HG02763 (cell line): ENCODE data around the gene SLC37A3.
"Not testable (repeated sequence)": the region's sequence is repeated elsewhere in the genome, so short reads cannot be mapped to it uniquely, and the experiment has no call there.

Source experiments
- ATAC-seq: cut with Tn5 transposase; IDR thresholded peaks from one replicate; pipeline ENCODE4 v1.9.1; 2021; ENCODE audit warnings: mild to moderate bottlenecking, moderate library complexity; ENCODE audit not compliant: unreplicated experiment

SLC37A3 gene

GRCh38 chr7:140349144-140349771 lies 49.1 kb downstream of the SLC37A3 start:
- no peak for ATAC-seq

- no peak for ATAC-seq
These were observed 50.0 kb downstream of the SLC37A3 start for GRCh38 chr7:140348161-140348849.

GRCh38 chr7:140347218-140347617 lies 51.1 kb downstream of the SLC37A3 start:
- ATAC-seq, result no peak

- no peak for ATAC-seq
These were observed 52.9 kb downstream of the SLC37A3 start for GRCh38 chr7:140345426-140345825.

- ATAC-seq, result no peak
These were observed 55.4 kb downstream of the SLC37A3 start for GRCh38 chr7:140342727-140343514.

- not testable (repeated sequence) for ATAC-seq
These were observed 59.4 kb downstream of the SLC37A3 start for GRCh38 chr7:140338959-140339358.

GRCh38 chr7:140334341-140335057 lies 63.8 kb downstream of the SLC37A3 start:
- no peak for ATAC-seq

GRCh38 chr7:140333686-140334085 lies 64.6 kb downstream of the SLC37A3 start:
- no peak for ATAC-seq

- no peak for ATAC-seq
These were observed 65.1 kb downstream of the SLC37A3 start for GRCh38 chr7:140333223-140333622.

- no peak for ATAC-seq
These were observed 67.7 kb downstream of the SLC37A3 start for GRCh38 chr7:140330595-140330994.

GRCh38 chr7:140330128-140330527 lies 68.2 kb downstream of the SLC37A3 start:
- no peak for ATAC-seq

GRCh38 chr7:140327261-140327661 lies 71.1 kb downstream of the SLC37A3 start:
- ATAC-seq, result no peak

- ATAC-seq, result no peak
These were observed 72.0 kb downstream of the SLC37A3 start for GRCh38 chr7:140326116-140326928.

GRCh38 chr7:140325600-140325999 lies 72.7 kb downstream of the SLC37A3 start:
- ATAC-seq, result no peak

- ATAC-seq, result no peak
These were observed 73.6 kb downstream of the SLC37A3 start for GRCh38 chr7:140324714-140325113.

- ATAC-seq, result no peak
These were observed 75.6 kb downstream of the SLC37A3 start for GRCh38 chr7:140322759-140323158.

GRCh38 chr7:140320078-140320477 lies 78.3 kb downstream of the SLC37A3 start:
- ATAC-seq, result not testable (repeated sequence)

GRCh38 chr7:140317999-140318398 lies 80.3 kb downstream of the SLC37A3 start:
- no peak for ATAC-seq

- ATAC-seq, result no peak
These were observed 80.7 kb downstream of the SLC37A3 start for GRCh38 chr7:140317597-140317996.

GRCh38 chr7:140316165-140316661 lies 82.1 kb downstream of the SLC37A3 start:
- ATAC-seq, result no peak
